B cell (primary cell): ENCODE data around the gene STT3B. TPM values are rescaled to one million over a fixed set of nuclear protein-coding genes. Genes with fewer than 3 reads are reported as not detected.

Experiments
- ATAC-seq: fragments of 200-7000 bp; cut with Tn5 transposase; one replicate; pipeline ENCODE4 v1.10.0; 2021; ENCODE audit warnings: low read depth, mild to moderate bottlenecking, moderate number of reproducible peaks, moderate library complexity
- CTCF ChIA-PET: fragments of 350-600 bp; sonication (Branson Sonifier 250); formaldehyde crosslinking; loops from one replicate; lab custom pipeline; 2021; ENCODE audit warnings: antibody characterized with exemption, inconsistent platforms; lab: Charles Lee
- POLR2A ChIA-PET: fragments of 350-600 bp; sonication (Branson Sonifier 250); formaldehyde crosslinking; loops from one replicate; lab custom pipeline; 2021; ENCODE audit warnings: antibody characterized with exemption; lab: Charles Lee
- DNase-seq: peaks from one replicate; pipeline ENCODE4 v3.0.0; 2013
- H2AFZ ChIP-seq: 2 replicates; pipeline ENCODE4 v1.6.1; 2012; ENCODE audit warnings: mild to moderate bottlenecking, low read depth, low read length; ENCODE audit not compliant: insufficient read depth, poor library complexity, severe bottlenecking
- H3K27ac ChIP-seq, 2 donors: 1 replicate in 1 of 2; 2 replicates in 1 of 2; pipeline ENCODE4 v1.5.1; 2012 to 2013; ENCODE audit warnings: low read length in 2 of 2, mild to moderate bottlenecking in 2 of 2, moderate library complexity in 1 of 2
- H3K27me3 ChIP-seq, 4 experiments: fragments of 200-600 bp in 1 of 4; sonication (generic) in 1 of 4; replicated peaks in 1 of 4; 1 replicate in 2 of 4; 2 replicates in 2 of 4; pipeline versions ENCODE4 v1.6.1 to v1.7.0; 2013 to 2016; ENCODE audit warnings: low read length in 3 of 4, mild to moderate bottlenecking in 2 of 4, mixed read lengths in 1 of 4, moderate library complexity in 1 of 4; ENCODE audit not compliant: insufficient read depth in 4 of 4, control insufficient read depth in 3 of 4; ENCODE audit errors: control extremely low read depth in 1 of 4
- H3K36me3 ChIP-seq, 2 experiments: replicated peaks in 1 of 2; 1 replicate in 1 of 2; 2 replicates in 1 of 2; pipeline versions ENCODE4 v1.6.1 to v1.7.1; 2013; ENCODE audit warnings: low read length in 1 of 2; ENCODE audit not compliant: insufficient read depth in 2 of 2, control insufficient read depth in 1 of 2; ENCODE audit errors: control extremely low read depth in 1 of 2, extremely low read depth in 1 of 2
- H3K4me1 ChIP-seq, 2 donors: fragments of 200-600 bp in 1 of 2; sonication (generic) in 1 of 2; 1 replicate in 1 of 2; 2 replicates in 1 of 2; pipeline versions ENCODE4 v1.5.1 to v1.6.1; 2013 to 2017; ENCODE audit warnings: low read length in 2 of 2; ENCODE audit not compliant: control insufficient read depth in 2 of 2, insufficient read depth in 2 of 2
- H3K4me2 ChIP-seq: replicated peaks from 2 replicates; pipeline ENCODE3; 2012; ENCODE audit warnings: mild to moderate bottlenecking, low read depth, low read length; ENCODE audit not compliant: poor library complexity, severe bottlenecking
- H3K4me3 ChIP-seq, 5 experiments: fragments of 200-600 bp in 1 of 5; sonication (generic) in 1 of 5; 1 replicate in 3 of 5; 2 replicates in 2 of 5; pipeline versions ENCODE4 v1.5.1 to v1.7.0; 2011 to 2016; ENCODE audit warnings: low read length in 4 of 5, mild to moderate bottlenecking in 4 of 5, low read depth in 2 of 5, control low read depth in 1 of 5, moderate library complexity in 1 of 5; ENCODE audit not compliant: insufficient read depth in 1 of 5; ENCODE audit errors: control extremely low read depth in 1 of 5, extremely low read depth in 1 of 5
- H3K79me2 ChIP-seq: fragments of 200-600 bp; sonication (generic); one replicate; pipeline ENCODE4 v1.6.0; 2016; ENCODE audit warnings: low read length; ENCODE audit not compliant: control insufficient read depth, insufficient read depth
- H3K9ac ChIP-seq: fragments of 200-600 bp; sonication (generic); 2 replicates; pipeline ENCODE4 v1.6.1; 2017; ENCODE audit warnings: mild to moderate bottlenecking, low read length, moderate library complexity
- H3K9me3 ChIP-seq, 3 donors: one replicate each; pipeline versions ENCODE4 v1.6.1 to v1.7.1; 2013; ENCODE audit warnings: low read length in 2 of 3; ENCODE audit not compliant: control insufficient read depth in 2 of 3, insufficient read depth in 1 of 3; ENCODE audit errors: control extremely low read depth in 1 of 3
- H4K20me1 ChIP-seq: 2 replicates; pipeline ENCODE4 v1.6.0; 2012; ENCODE audit warnings: mild to moderate bottlenecking, low read length; ENCODE audit not compliant: insufficient read depth, control insufficient read depth, poor library complexity, severe bottlenecking
- H3K27ac Mint-ChIP-seq: one replicate; pipeline ENCODE4 v1.8.0; 2021; ENCODE audit warnings: mixed read lengths
- H3K27me3 Mint-ChIP-seq: one replicate; pipeline ENCODE4 v1.8.0; 2021; ENCODE audit warnings: mixed read lengths
- H3K4me1 Mint-ChIP-seq: one replicate; pipeline ENCODE4 v1.8.0; 2021; ENCODE audit warnings: mixed read lengths
- H3K4me3 Mint-ChIP-seq: one replicate; pipeline ENCODE4 v1.8.0; 2021; ENCODE audit warnings: mixed read lengths
- H3K9me3 Mint-ChIP-seq: one replicate; pipeline ENCODE4 v1.8.0; 2022; ENCODE audit warnings: mixed read lengths; ENCODE audit not compliant: insufficient read depth
- CTCF ChIP-seq: fragments of 200-600 bp; IDR thresholded peaks from one replicate; pipeline ENCODE4 v1.8.0; 2022; ENCODE audit warnings: antibody characterized with exemption, mild to moderate bottlenecking
- EZH2 ChIP-seq: IDR thresholded peaks from 2 replicates; pipeline ENCODE4 v1.6.1; 2012; ENCODE audit warnings: borderline replicate concordance, low read depth, mild to moderate bottlenecking, moderate library complexity, low read length; ENCODE audit not compliant: insufficient read depth, poor library complexity, severe bottlenecking
- WGBS: methylation state at CpG from one replicate; pipeline ENCODE4 v1.1.5; 2013; ENCODE audit warnings: missing lambda C conversion rate; ENCODE audit not compliant: insufficient coverage; 5-methylcytosine and 5-hydroxymethylcytosine counted together
- intact Hi-C: fragments of 100-400 bp; cut with micrococcal nuclease; formaldehyde crosslinking; loops from one replicate; pipeline ENCODE4 v1.10.0; 2022
- polyA plus RNA-seq: library from polyadenylated mRNA; depleted of rRNA; stranded (reverse); fragments of >200 nt; gene quantifications from 2 replicates; pipeline ENCODE4 v1.2.3, GENCODE V29; 2012
- total RNA-seq, 2 donors: library from RNA; stranded (reverse); fragments of 120-200 nt in 1 of 2; gene quantifications; 1 replicate in 1 of 2; 2 replicates in 1 of 2; pipeline versions ENCODE4 v1.2.3 to v1.2.4, GENCODE V29; 2013 to 2022

Gene STT3B
- total and polyA plus RNA-seq, 2 donors (not counting 1 experiment from before 2014, with no cell fraction given): 35.4 to 79.2 TPM

DNA sequence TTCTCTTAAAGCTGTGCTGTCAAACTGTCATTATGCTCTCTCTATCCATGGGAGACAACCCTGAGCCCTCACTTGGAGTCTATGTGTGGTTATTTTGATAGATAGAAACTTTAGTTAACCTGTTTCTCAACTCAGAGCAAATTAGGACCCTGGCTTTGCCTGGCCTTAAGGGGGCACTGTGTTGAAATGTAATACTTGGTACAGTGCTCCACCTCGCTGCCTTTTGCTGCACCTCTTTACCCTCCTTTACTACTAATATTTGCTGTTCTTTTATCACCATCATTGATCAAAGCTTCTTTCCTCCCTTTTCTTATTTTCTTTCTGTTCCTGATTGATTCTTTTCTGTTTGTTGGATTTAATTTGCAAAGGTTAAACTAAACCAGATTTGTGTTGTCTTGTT is 34.3 kb downstream of the STT3B start:
- H3K79me2 ChIP-seq: peaks cover 93% of the 10 kb centered on the region
- no peak overlapping the region for H2AFZ ChIP-seq
- no CpG with 5 or more reads among the region's 1 CpG for WGBS
- no peak overlapping the region for H3K27ac ChIP-seq
- no peaks in the 10 kb centered on the region for H3K9me3 Mint-ChIP-seq
- intact Hi-C loops: loop anchor here (2.0 kb wide), 1 partner anchor 14 kb away; no protein-coding TSS in a partner anchor
- H3K27me3 ChIP-seq: no peaks in the 10 kb centered on the region
- H3K27me3 Mint-ChIP-seq: no peaks in the 10 kb centered on the region
- no peaks in the 10 kb centered on the region for H3K36me3 ChIP-seq
- DNase-seq: peak; percentile 33
- peaks cover 51% of the 10 kb centered on the region for H4K20me1 ChIP-seq
- no peak overlapping the region for H3K4me2 ChIP-seq
- peaks cover 77% of the 10 kb centered on the region for H3K4me1 Mint-ChIP-seq
- H3K9me3 ChIP-seq: peaks cover 0 to 8% (median 0%) of the 10 kb centered on the region in 3 donors
- TF ChIP-seq EZH2 (no peak), CTCF (peak; percentile 68)
- no peak overlapping the region for H3K27ac Mint-ChIP-seq
- H3K4me1 ChIP-seq: peaks cover 19 to 51% of the 10 kb centered on the region in 2 donors
- peak; percentile 49 for ATAC-seq
- H3K9ac ChIP-seq: no peak overlapping the region
- ChIA-PET CTCF (interaction anchor here (0.9 to 1.4 kb wide), 3 partner anchors 21 to 36 kb away, joined by 3 to 4 read pairs (median 4); no protein-coding TSS in a partner anchor), POLR2A (no interaction called here)
- no peak overlapping the region for H3K4me3 ChIP-seq
- H3K4me3 Mint-ChIP-seq: no peak overlapping the region

- no peak overlapping the region for H3K27ac ChIP-seq
- intact Hi-C loops: no loop called here
- ATAC-seq (no peak), DNase-seq (no peak)
- no peak overlapping the region for H2AFZ ChIP-seq
- ChIA-PET CTCF (interaction anchor here (0.9 to 2.0 kb wide), 4 partner anchors 17 to 575 kb away, joined by 3 to 6 read pairs (median 4); no protein-coding TSS in a partner anchor), POLR2A (no interaction called here)
- no peak overlapping the region for H3K4me3 ChIP-seq
- TF ChIP-seq EZH2: no peak
- no peak for TF ChIP-seq CTCF
- Mint-ChIP-seq H3K4me1 (peaks cover 62% of the 10 kb centered on the region), H3K4me3 (no peak overlapping the region), H3K27ac (no peak overlapping the region), H3K27me3 (no peaks in the 10 kb centered on the region), H3K9me3 (no peaks in the 10 kb centered on the region)
- H3K9ac ChIP-seq: no peak overlapping the region
- no peaks in the 10 kb centered on the region for H3K36me3 ChIP-seq
- H3K4me1 ChIP-seq: peaks cover 18 to 49% of the 10 kb centered on the region in 2 donors
- H3K79me2 ChIP-seq: peaks cover 90% of the 10 kb centered on the region
- H3K4me2 ChIP-seq: no peak overlapping the region
- peaks cover 48% of the 10 kb centered on the region for H4K20me1 ChIP-seq
- H3K9me3 ChIP-seq: no peaks in the 10 kb centered on the region
- WGBS: 92% methylated on average over 1 of the region's 1 CpG
- no peaks in the 10 kb centered on the region for H3K27me3 ChIP-seq
Measured at GRCh38 chr3:31568649-31569048, 35.9 kb downstream of the STT3B start.
